GM12874 (cell line): ENCODE data around the gene CSNK1A1.

ENCODE experiments used
- TF ChIP-seq, protein P1 (sequence below): IDR thresholded peaks from 2 replicates; pipeline ENCODE4 v1.5.1; 2011; ENCODE audit warnings: low read depth, mild to moderate bottlenecking, control low read depth, low read length, moderate library complexity; ENCODE audit not compliant: insufficient read depth

The CSNK1A1 gene

GRCh38 chr5:149471406-149472183 lies 79.6 kb downstream of the CSNK1A1 start:
- TF ChIP-seq, protein P1, sequence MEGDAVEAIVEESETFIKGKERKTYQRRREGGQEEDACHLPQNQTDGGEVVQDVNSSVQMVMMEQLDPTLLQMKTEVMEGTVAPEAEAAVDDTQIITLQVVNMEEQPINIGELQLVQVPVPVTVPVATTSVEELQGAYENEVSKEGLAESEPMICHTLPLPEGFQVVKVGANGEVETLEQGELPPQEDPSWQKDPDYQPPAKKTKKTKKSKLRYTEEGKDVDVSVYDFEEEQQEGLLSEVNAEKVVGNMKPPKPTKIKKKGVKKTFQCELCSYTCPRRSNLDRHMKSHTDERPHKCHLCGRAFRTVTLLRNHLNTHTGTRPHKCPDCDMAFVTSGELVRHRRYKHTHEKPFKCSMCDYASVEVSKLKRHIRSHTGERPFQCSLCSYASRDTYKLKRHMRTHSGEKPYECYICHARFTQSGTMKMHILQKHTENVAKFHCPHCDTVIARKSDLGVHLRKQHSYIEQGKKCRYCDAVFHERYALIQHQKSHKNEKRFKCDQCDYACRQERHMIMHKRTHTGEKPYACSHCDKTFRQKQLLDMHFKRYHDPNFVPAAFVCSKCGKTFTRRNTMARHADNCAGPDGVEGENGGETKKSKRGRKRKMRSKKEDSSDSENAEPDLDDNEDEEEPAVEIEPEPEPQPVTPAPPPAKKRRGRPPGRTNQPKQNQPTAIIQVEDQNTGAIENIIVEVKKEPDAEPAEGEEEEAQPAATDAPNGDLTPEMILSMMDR = no peak

- TF ChIP-seq, protein P1 = no peak
Observed at GRCh38 chr5:149470942-149471341, 80.3 kb downstream of the CSNK1A1 start.

DNA sequence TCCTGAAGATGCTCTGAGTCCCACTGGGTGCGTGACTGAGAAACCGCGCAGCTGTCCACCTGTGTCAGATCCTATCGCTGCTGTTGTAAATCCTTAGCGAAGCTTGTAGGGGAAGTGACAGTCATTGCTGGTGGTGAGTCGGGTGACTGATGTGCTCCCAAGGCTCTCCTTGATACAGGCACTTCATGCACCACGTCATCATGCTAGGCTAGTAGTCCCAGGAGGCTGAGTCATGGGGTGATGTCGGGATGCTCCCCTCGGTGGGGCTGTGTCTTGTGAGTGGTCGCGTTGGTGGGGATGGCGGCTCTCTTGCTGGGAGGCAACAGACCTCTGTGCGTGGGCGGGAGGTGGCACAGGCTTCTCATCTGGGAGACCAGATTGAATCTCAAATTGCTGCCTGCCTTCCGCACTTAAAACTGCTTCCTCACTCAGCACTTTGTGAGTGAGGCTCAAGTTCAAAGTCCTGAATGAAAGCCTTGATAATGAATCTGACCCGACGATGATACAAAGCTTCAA lies 84.7 kb downstream of the CSNK1A1 start:
- TF ChIP-seq, protein P1 = no peak

DNA sequence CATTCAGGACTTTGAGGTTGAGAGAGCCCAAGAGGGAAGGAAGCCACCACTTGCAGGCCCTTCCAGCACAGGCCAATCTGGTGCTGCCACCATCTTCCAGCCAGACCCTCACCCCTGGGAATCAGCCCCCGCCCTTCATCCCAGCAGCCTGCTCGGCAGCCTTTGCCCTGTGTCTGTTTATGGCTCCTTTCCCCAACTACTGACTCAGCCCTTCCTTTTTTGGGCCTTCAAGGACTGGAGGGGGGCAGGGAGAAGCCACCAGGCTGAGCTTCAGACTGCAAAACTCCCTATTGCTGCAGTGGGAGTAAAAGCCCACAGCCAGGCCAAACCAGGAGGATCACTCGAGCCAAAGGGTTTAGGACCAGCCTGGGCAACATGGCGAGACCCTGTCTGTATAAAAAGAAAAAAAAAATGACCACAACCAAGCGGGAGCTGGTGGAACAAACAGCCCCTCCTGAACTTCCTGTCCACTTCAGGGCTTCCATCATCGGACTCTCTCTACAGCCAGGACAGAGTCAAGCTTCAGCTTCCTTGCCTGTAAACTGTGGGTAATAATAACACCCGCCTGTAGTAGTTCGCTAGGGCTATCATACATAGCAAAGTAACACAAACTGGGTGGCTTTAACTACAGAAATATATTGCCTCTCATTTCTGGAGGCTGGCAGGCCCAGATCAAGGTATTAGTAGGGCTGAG lies 86.3 kb downstream of the CSNK1A1 start:
- TF ChIP-seq, protein P1 = no peak

DNA sequence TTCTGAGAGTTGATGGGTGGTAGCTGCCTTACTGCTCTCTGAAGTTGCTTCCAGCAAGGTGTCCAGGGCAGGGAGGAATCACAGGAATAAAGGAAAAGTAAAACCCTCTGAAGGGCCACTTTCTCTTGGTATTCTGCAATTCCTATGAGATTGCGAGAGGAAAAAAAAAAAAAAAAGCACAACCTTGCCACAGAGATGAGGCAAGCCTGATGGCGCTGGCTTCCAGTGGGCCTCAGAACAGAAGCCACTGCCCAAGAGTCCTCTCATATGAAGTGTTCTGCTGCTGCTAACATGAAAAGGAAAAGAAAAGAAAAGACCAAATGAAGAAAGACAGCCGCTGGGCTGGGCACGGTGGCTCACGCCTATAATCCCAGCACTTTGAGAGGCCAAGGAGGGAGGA lies 91.3 kb downstream of the CSNK1A1 start:
- TF ChIP-seq, protein P1 = no peak

GRCh38 chr5:149457393-149457763 lies 93.9 kb downstream of the CSNK1A1 start:
- TF ChIP-seq, protein P1 = no peak

- TF ChIP-seq, protein P1 = no peak
Observed at GRCh38 chr5:149456597-149457392, 94.4 kb downstream of the CSNK1A1 start.
